Measurements from ENCODE around the gene DXO. TPM values are rescaled to one million over a fixed set of nuclear protein-coding genes. Genes with fewer than 3 reads are reported as not detected.

DXO gene
- total and polyA plus RNA-seq, 8 donors: 16.2 to 28.3 (median 25.0) TPM

- intact Hi-C loops (cut with DNase I): loop anchor here in 1 of 2 donors (10.0 kb wide), 1 partner anchor 280 kb away; no protein-coding TSS in a partner anchor
- Histone ChIP-seq H3K27me3 (no peaks in the 10 kb centered on the region), H3K4me1 (peaks cover 9 to 22% of the 10 kb centered on the region in 2 donors), H3K9me3 (no peaks in the 10 kb centered on the region), H3K27ac (no peak overlapping the region), H3K36me3 (peaks cover 0 to 74% of the 10 kb centered on the region in 2 donors), H3K4me3 (no peak overlapping the region)
- TF ChIP-seq CTCF (IDR thresholded peaks at IDR 0.05): no peak
- ATAC-seq: no peak
- peak in 1 of 4 donors; percentile 65 for DNase-seq
Measured at GRCh38 chr6:31954511-31954910, 17.4 kb downstream of the DXO start.

- Histone ChIP-seq H3K9me3 (no peaks in the 10 kb centered on the region), H3K27me3 (no peaks in the 10 kb centered on the region), H3K4me1 (peaks cover 3 to 12% of the 10 kb centered on the region in 2 donors), H3K4me3 (no peak overlapping the region), H3K36me3 (peaks cover 0 to 82% of the 10 kb centered on the region in 2 donors), H3K27ac (no peak overlapping the region)
- DNase-seq (peak in 1 of 4 donors; percentile 25), ATAC-seq (no peak)
- intact Hi-C loops (cut with DNase I): loop anchor here in 1 of 2 donors (10.0 kb wide), 1 partner anchor 278 kb away; no protein-coding TSS in a partner anchor
- no peak for TF ChIP-seq CTCF (IDR thresholded peaks at IDR 0.05)
Measured at GRCh38 chr6:31952890-31953289, 19.0 kb downstream of the DXO start.

- intact Hi-C loops (cut with DNase I): loop anchor here in 1 of 2 donors (10.0 kb wide), 1 partner anchor 277 kb away; no protein-coding TSS in a partner anchor
- Histone ChIP-seq H3K4me3 (no peak overlapping the region), H3K27ac (no peak overlapping the region), H3K4me1 (peaks cover 0 to 6% of the 10 kb centered on the region in 2 donors), H3K9me3 (no peaks in the 10 kb centered on the region), H3K27me3 (no peaks in the 10 kb centered on the region), H3K36me3 (peaks cover 0 to 84% of the 10 kb centered on the region in 2 donors)
- ATAC-seq (peak; percentile 88), DNase-seq (peak; percentile 14 to 87 (median 52))
- TF ChIP-seq CTCF (IDR thresholded peaks at IDR 0.05): peak; percentile 73 to 78
Measured at GRCh38 chr6:31952140-31952805, 19.7 kb downstream of the DXO start.

- Histone ChIP-seq H3K27ac (no peak overlapping the region), H3K4me1 (peaks cover 10 to 18% of the 10 kb centered on the region in 2 donors), H3K27me3 (no peaks in the 10 kb centered on the region), H3K9me3 (no peaks in the 10 kb centered on the region), H3K36me3 (peaks cover 0 to 67% of the 10 kb centered on the region in 2 donors), H3K4me3 (no peak overlapping the region)
- DNase-seq: no peak
- intact Hi-C loops (cut with DNase I): loop anchor here in 1 of 2 donors (10.0 kb wide), 1 partner anchor 275 kb away; no protein-coding TSS in a partner anchor
- no peak for TF ChIP-seq CTCF (IDR thresholded peaks at IDR 0.05)
- ATAC-seq: no peak
Measured at GRCh38 chr6:31949926-31950548, 21.9 kb downstream of the DXO start.

- no peak overlapping the region for H3K4me3 ChIP-seq
- DNase-seq (no peak), ATAC-seq (no peak)
- H3K4me1 ChIP-seq: peaks cover 10 to 24% of the 10 kb centered on the region in 2 donors
- no peaks in the 10 kb centered on the region for H3K9me3 ChIP-seq
- H3K27ac ChIP-seq: no peak overlapping the region
- intact Hi-C loops (cut with DNase I): no loop called here
- TF ChIP-seq CTCF (IDR thresholded peaks at IDR 0.05): no peak
- H3K27me3 ChIP-seq: no peaks in the 10 kb centered on the region
- peaks cover 0 to 66% of the 10 kb centered on the region in 2 donors for H3K36me3 ChIP-seq
Measured at GRCh38 chr6:31948753-31949413, 23.1 kb downstream of the DXO start.
